HepG2 (cell line): ENCODE results near the gene PTGR2. TPM values are rescaled to one million over a fixed set of nuclear protein-coding genes. Genes with fewer than 3 reads are reported as not detected.

Experiments used
- ATM ChIP-seq: fragments of 450-650 bp; IDR thresholded peaks from 2 replicates; pipeline ENCODE4 v1.7.1; 2017; ENCODE audit warnings: mild to moderate bottlenecking, borderline replicate concordance
- CHD2 ChIP-seq: IDR thresholded peaks from 2 replicates; pipeline ENCODE4 v1.6.1; 2011; ENCODE audit warnings: low read depth, low read length, improper control_type of control experiment
- DDIT3 ChIP-seq: sonication (generic); formaldehyde crosslinking; IDR thresholded peaks from 2 replicates; pipeline ENCODE4 v1.4.0; 2020; ENCODE audit warnings: mild to moderate bottlenecking, missing genetic modification reagents
- EED ChIP-seq: sonication (generic); formaldehyde crosslinking; IDR thresholded peaks from 2 replicates; pipeline ENCODE4 v1.5.0; 2020; ENCODE audit warnings: mild to moderate bottlenecking, missing genetic modification reagents
- FLYWCH1 ChIP-seq: sonication (generic); formaldehyde crosslinking; IDR thresholded peaks from 2 replicates; pipeline ENCODE4 v1.8.1; 2023; ENCODE audit warnings: mild to moderate bottlenecking, missing genetic modification reagents
- FOXO4 ChIP-seq: sonication (generic); formaldehyde crosslinking; conservative IDR thresholded peaks from 2 replicates; pipeline ENCODE4 v1.8.1; 2023; ENCODE audit warnings: missing genetic modification reagents
- JDP2 ChIP-seq: sonication (generic); formaldehyde crosslinking; IDR thresholded peaks from 2 replicates; pipeline ENCODE4 v1.8.1; 2022; ENCODE audit warnings: missing genetic modification reagents, borderline replicate concordance
- KMT2A ChIP-seq: sonication (generic); formaldehyde crosslinking; IDR thresholded peaks from 2 replicates; pipeline ENCODE4 v1.4.0; 2020; ENCODE audit warnings: missing genetic modification reagents
- NBN ChIP-seq: fragments of 450-650 bp; conservative IDR thresholded peaks from 2 replicates; pipeline ENCODE4 v1.6.1; 2017
- NR0B2 ChIP-seq: sonication (generic); formaldehyde crosslinking; IDR thresholded peaks from 2 replicates; pipeline ENCODE4 v1.4.0; 2020; ENCODE audit warnings: mild to moderate bottlenecking, missing genetic modification reagents
- NR1H2 ChIP-seq: sonication (generic); formaldehyde crosslinking; IDR thresholded peaks from 2 replicates; pipeline ENCODE4 v1.8.1; 2022; ENCODE audit warnings: low read depth, missing genetic modification reagents, borderline replicate concordance
- PPARG ChIP-seq: conservative IDR thresholded peaks from 2 replicates; pipeline ENCODE4 v1.6.1; 2016; ENCODE audit warnings: missing biosample characterization, missing genetic modification reagents
- SUZ12 ChIP-seq: fragments of 150-350 bp; IDR thresholded peaks from 2 replicates; pipeline ENCODE4 v1.6.1; 2014; ENCODE audit warnings: low read depth, low read length
- TEF ChIP-seq: sonication (generic); formaldehyde crosslinking; IDR thresholded peaks from 2 replicates; pipeline ENCODE4 v1.5.0; 2020; ENCODE audit warnings: missing genetic modification reagents
- U2AF2 ChIP-seq: fragments of 200-400 bp; formaldehyde crosslinking; IDR thresholded peaks from 2 replicates; pipeline ENCODE4 v1.6.1; 2017; ENCODE audit warnings: low read depth, mild to moderate bottlenecking, low read length
- ZBTB7A ChIP-seq: sonication (generic); formaldehyde crosslinking; IDR thresholded peaks from 2 replicates; pipeline ENCODE4 v1.8.0; 2022; ENCODE audit warnings: mild to moderate bottlenecking, missing genetic modification reagents
- ZHX2 ChIP-seq, 2 experiments: sonication (generic) in 1 of 2; formaldehyde crosslinking in 1 of 2; IDR thresholded peaks; 2 replicates each; pipeline versions ENCODE4 v1.6.1 to v1.9.0; 2014 to 2022; ENCODE audit warnings: antibody characterized with exemption in 1 of 2, borderline replicate concordance in 1 of 2, inconsistent platforms in 1 of 2, low read depth in 1 of 2, missing genetic modification reagents in 1 of 2
- ZNF230 ChIP-seq: sonication (generic); formaldehyde crosslinking; IDR thresholded peaks from 2 replicates; pipeline ENCODE4 v1.4.0; 2020; ENCODE audit warnings: mild to moderate bottlenecking, missing genetic modification reagents
- ZNF234 ChIP-seq: sonication (generic); formaldehyde crosslinking; conservative IDR thresholded peaks from 2 replicates; pipeline ENCODE4 v1.5.1; 2020; ENCODE audit warnings: mild to moderate bottlenecking, missing genetic modification reagents
- ZNF3 ChIP-seq: IDR thresholded peaks from 2 replicates; pipeline ENCODE4 v1.7.0; 2017; ENCODE audit warnings: inconsistent platforms
- ZNF460 ChIP-seq: sonication (generic); formaldehyde crosslinking; IDR thresholded peaks from 2 replicates; pipeline ENCODE4 v1.5.1; 2020; ENCODE audit warnings: missing genetic modification reagents, mild to moderate bottlenecking, borderline replicate concordance
- polyA plus RNA-seq, 8 experiments: library from polyadenylated mRNA; depleted of rRNA in 3 of 8; stranded (reverse) in 7 of 8; unstranded in 1 of 8; fragments of >200 nt; fragmentation: Illumina TruSeq in 4 of 8; extraction: Trizol in 4 of 8; gene quantifications; 2 replicates each; pipeline versions ENCODE4 v1.2.1 to v1.2.3, GENCODE V29; 2011 to 2016; ENCODE audit warnings: low read depth in 4 of 8, missing spikeins in 1 of 8, mixed read lengths in 1 of 8; ENCODE audit not compliant: insufficient read depth in 1 of 8
- total RNA-seq, 5 experiments: library from RNA; depleted of rRNA; stranded (reverse); fragments of >200 nt; fragmentation: Illumina TruSeq; extraction: Trizol; gene quantifications; 2 replicates each; pipeline ENCODE4 v1.2.3, GENCODE V29; 2016; ENCODE audit warnings: low read depth in 1 of 5

PTGR2 gene
- total and polyA plus RNA-seq, 2 of the 13 experiments (the other 11 are each of a cell fraction or from before 2014, with no cell fraction given) = 3.0 to 4.3 TPM

GRCh38 chr14:73851567-73852382 is at the start of gene PTGR2 (continued):
- TF ChIP-seq NR1H2 (CRISPR knock-in tag) (no peak), FLYWCH1 (CRISPR knock-in tag) (no peak), ZNF3 (CRISPR knock-in tag) (no peak), PPARG (CRISPR knock-in tag) (peak; percentile 12; the same call in 1 of the 2 replicates), KMT2A (CRISPR knock-in tag) (no peak; the same call in 1 of the 2 replicates), NBN (no peak), CHD2 (peak; percentile 95), ZNF460 (no peak), ZNF230 (CRISPR knock-in tag) (0 out of 2 replicates have a peak, but pooled peaks have one; percentile 15), JDP2 (CRISPR knock-in tag) (no peak), ZBTB7A (CRISPR knock-in tag) (no peak), DDIT3 (CRISPR knock-in tag) (no peak), ZNF234 (CRISPR knock-in tag) (no peak), U2AF2 (no peak), TEF (no peak), NR0B2 (0 out of 2 replicates have a peak, but pooled peaks have one; percentile 59), EED (CRISPR knock-in tag) (no peak), ATM (no peak), FOXO4 (no peak), ZHX2 (IDR thresholded peaks at IDR 0.05; ENCODE audit: low read depth) (no peak), ZHX2 (CRISPR knock-in tag; IDR thresholded peaks at IDR 0.05; ENCODE audit: borderline replicate concordance) (no peak; the same call in 1 of the 2 replicates), SUZ12 (no peak)
